SK-N-SH (cell line): Measurements from ENCODE around the gene TOR1AIP1. TPM values are rescaled to one million over a fixed set of nuclear protein-coding genes. Genes with fewer than 3 reads are reported as not detected.
"Not testable (repeated sequence)": the region's sequence is repeated elsewhere in the genome, so short reads cannot be mapped to it uniquely, and the experiment has no call there.

ENCODE experiments used
- CTCF ChIA-PET: fragments of 300-600, 350-600 bp; formaldehyde crosslinking; extraction: SDS; loops from one replicate; lab custom pipeline; 2021; lab: Yijun Ruan, JAX
- POLR2A ChIA-PET: fragments of 350-600 bp; sonication (Branson Sonifier 250); formaldehyde crosslinking; extraction: SDS; loops from one replicate; lab custom pipeline; 2020; ENCODE audit warnings: antibody characterized with exemption, inconsistent platforms; lab: Yijun Ruan, JAX
- DNase-seq: peaks from one replicate; pipeline ENCODE4 v3.0.0; 2012
- H2AFZ ChIP-seq: fragments of 200-600 bp; sonication (generic); 2 replicates; pipeline ENCODE4 v1.8.1; 2016; ENCODE audit warnings: antibody characterized with exemption, mild to moderate bottlenecking, low read depth
- H3F3A ChIP-seq: fragments of 200-600 bp; sonication (generic); replicated peaks from 2 replicates; pipeline ENCODE3; 2016; ENCODE audit warnings: antibody characterized with exemption, mild to moderate bottlenecking; ENCODE audit not compliant: insufficient read depth
- H3K27ac ChIP-seq, 2 experiments: fragments of 200-500 bp in 1 of 2; fragments of 200-600 bp in 1 of 2; sonication (Bioruptor generic) in 1 of 2; sonication (generic), shearing (Covaris generic) in 1 of 2; 2 replicates each; pipeline versions ENCODE4 v1.5.1 to v1.6.1; 2014 to 2016; ENCODE audit warnings: low read depth in 2 of 2, inconsistent platforms in 1 of 2, low read length in 1 of 2, mild to moderate bottlenecking in 1 of 2, mixed read lengths in 1 of 2
- H3K27me3 ChIP-seq: fragments of 200-600 bp; sonication (generic), shearing (Covaris generic); 2 replicates; pipeline ENCODE4 v1.6.1; 2016; ENCODE audit warnings: mixed run types; ENCODE audit not compliant: insufficient read depth
- H3K36me3 ChIP-seq, 2 experiments: fragments of 200-500 bp in 1 of 2; fragments of 200-600 bp in 1 of 2; sonication (Bioruptor generic) in 1 of 2; sonication (generic) in 1 of 2; replicated peaks in 1 of 2; 2 replicates each; pipeline versions ENCODE3 to v1.5.1; 2014 to 2016; ENCODE audit warnings: low read length in 1 of 2, mild to moderate bottlenecking in 1 of 2; ENCODE audit not compliant: insufficient read depth in 2 of 2, control insufficient read depth in 1 of 2
- H3K4me1 ChIP-seq, 2 experiments: fragments of 200-500 bp in 1 of 2; fragments of 200-600 bp in 1 of 2; sonication (Bioruptor generic) in 1 of 2; sonication (generic), shearing (Covaris generic) in 1 of 2; 2 replicates each; pipeline versions ENCODE4 v1.5.1 to v1.6.1; 2014 to 2016; ENCODE audit warnings: low read depth in 1 of 2, low read length in 1 of 2, mixed run types in 1 of 2; ENCODE audit not compliant: insufficient read depth in 2 of 2, control insufficient read depth in 1 of 2
- H3K4me2 ChIP-seq: fragments of 200-600 bp; sonication (generic), shearing (Covaris generic); 2 replicates; pipeline ENCODE4 v1.6.1; 2017; ENCODE audit warnings: mixed run types
- H3K4me3 ChIP-seq, 2 experiments: fragments of 200-500 bp in 1 of 2; fragments of 200-600 bp in 1 of 2; sonication (Bioruptor generic) in 1 of 2; sonication (generic), shearing (Covaris generic) in 1 of 2; 2 replicates each; pipeline versions ENCODE4 v1.5.1 to v1.8.1; 2014 to 2016; ENCODE audit warnings: low read depth in 2 of 2, inconsistent platforms in 1 of 2, low read length in 1 of 2, mild to moderate bottlenecking in 1 of 2, mixed read lengths in 1 of 2, moderate library complexity in 1 of 2
- H3K79me2 ChIP-seq: fragments of 200-600 bp; sonication (generic); 2 replicates; pipeline ENCODE4 v1.8.1; 2017; ENCODE audit warnings: mild to moderate bottlenecking; ENCODE audit not compliant: insufficient read depth
- H3K9ac ChIP-seq: fragments of 200-600 bp; sonication (generic); 2 replicates; pipeline ENCODE4 v1.6.1; 2017; ENCODE audit warnings: mixed run types
- H3K9me2 ChIP-seq: fragments of 200-600 bp; sonication (generic); 2 replicates; pipeline ENCODE4 v1.6.1; 2017; ENCODE audit warnings: mixed run types
- H3K9me3 ChIP-seq: fragments of 200-600 bp; sonication (generic); 2 replicates; pipeline ENCODE4 v1.6.1; 2017; ENCODE audit warnings: mixed run types, mild to moderate bottlenecking, moderate library complexity
- H4K20me1 ChIP-seq: fragments of 200-600 bp; sonication (generic); 2 replicates; pipeline ENCODE4 v1.6.1; 2017; ENCODE audit warnings: mild to moderate bottlenecking, mixed run types; ENCODE audit not compliant: insufficient read depth
- EP300 ChIP-seq, 2 experiments: IDR thresholded peaks; 2 replicates each; pipeline versions ENCODE4 v1.4.0 to v1.6.1; 2012; ENCODE audit warnings: borderline replicate concordance in 1 of 2, low read depth in 1 of 2, low read length in 1 of 2
- GABPA ChIP-seq: IDR thresholded peaks from 2 replicates; pipeline ENCODE4 v1.4.0; 2012; ENCODE audit warnings: low read depth, mild to moderate bottlenecking
- GATA2 ChIP-seq: sonication (generic); formaldehyde crosslinking; IDR thresholded peaks from 2 replicates; pipeline ENCODE4 v1.5.0; 2020; ENCODE audit warnings: mild to moderate bottlenecking, missing genetic modification reagents
- MXI1 ChIP-seq: IDR thresholded peaks from 2 replicates; pipeline ENCODE4 v1.6.1; 2012; ENCODE audit warnings: mild to moderate bottlenecking, low read depth, low read length, improper control_type of control experiment
- NRF1 ChIP-seq: IDR thresholded peaks from 2 replicates; pipeline ENCODE4 v1.6.1; 2012; ENCODE audit warnings: low read depth, mild to moderate bottlenecking, low read length
- POLR2AphosphoS5 ChIP-seq: IDR thresholded peaks from 2 replicates; pipeline ENCODE4 v1.6.1; 2012; ENCODE audit warnings: low read depth, low read length
- RCOR1 ChIP-seq: fragments of 150-350 bp; IDR thresholded peaks from 2 replicates; pipeline ENCODE4 v1.6.1; 2017; ENCODE audit warnings: antibody characterized with exemption, low read length
- RFX5 ChIP-seq: IDR thresholded peaks from 2 replicates; pipeline ENCODE4 v1.6.1; 2012; ENCODE audit warnings: mild to moderate bottlenecking, improper control_type of control experiment, low read length
- RXRA ChIP-seq: IDR thresholded peaks from 2 replicates; pipeline ENCODE4 v1.4.0; 2012; ENCODE audit warnings: low read depth, mild to moderate bottlenecking, borderline replicate concordance
- SIN3A ChIP-seq: IDR thresholded peaks from 2 replicates; pipeline ENCODE4 v1.6.1; 2012; ENCODE audit warnings: low read depth, mild to moderate bottlenecking, low read length, moderate library complexity, borderline replicate concordance
- TCF12 ChIP-seq: IDR thresholded peaks from 2 replicates; pipeline ENCODE4 v1.4.0; 2012
- WGBS: methylation state at CpG from one replicate; pipeline ENCODE4 v1.1.6; 2017; ENCODE audit warnings: low lambda C conversion rate; 5-methylcytosine and 5-hydroxymethylcytosine counted together
- polyA plus RNA-seq, 3 experiments: library from polyadenylated mRNA; depleted of rRNA; stranded (reverse); fragments of >200 nt; gene quantifications; 2 replicates each; pipeline ENCODE4 v1.2.3, GENCODE V29; 2012
- TF ChIP-seq, protein P1 (sequence below): fragments of 150-350 bp; IDR thresholded peaks from 2 replicates; pipeline ENCODE4 v1.6.1; 2016; ENCODE audit warnings: mild to moderate bottlenecking, low read depth, low read length
- TF ChIP-seq, protein P2 (sequence below): IDR thresholded peaks from 2 replicates; pipeline ENCODE4 v1.4.0; 2012; ENCODE audit warnings: low read depth

The TOR1AIP1 gene
- polyA plus RNA-seq, 1 of the 3 experiments (the other 2 are of a cell fraction) = 11.8 TPM

DNA sequence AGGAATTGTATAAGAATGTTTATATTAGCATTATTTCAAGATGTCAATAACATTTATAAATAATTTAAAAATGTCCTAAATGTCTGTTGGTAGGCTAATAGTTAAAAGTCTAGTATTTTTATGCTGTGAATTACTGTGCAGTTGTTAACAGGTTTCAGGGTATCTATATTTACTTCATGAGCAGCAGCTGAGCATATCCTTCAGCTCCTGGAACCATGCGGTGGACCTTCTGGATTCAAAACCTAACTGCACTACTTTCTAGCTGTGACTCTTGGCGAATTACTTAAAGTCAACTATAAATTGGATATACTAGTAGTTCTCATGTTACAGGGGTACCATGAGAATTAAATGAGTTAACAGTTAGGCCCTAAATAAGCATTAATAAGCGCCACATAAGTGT, 76.3 kb downstream of the TOR1AIP1 start:
- Histone ChIP-seq H3K9me2 (no peaks in the 10 kb centered on the region), H3K27me3 (no peaks in the 10 kb centered on the region), H3K36me3 (no peaks in the 10 kb centered on the region), H3K9me3 (no peaks in the 10 kb centered on the region), H3K79me2 (peaks cover 85% of the 10 kb centered on the region), H3K9ac (no peak overlapping the region), H3K4me1 (peaks cover 0 to 17% of the 10 kb centered on the region in 2 experiments; a peak in 3 of 4 replicates), H3K4me3 (no peak overlapping the region), H3F3A (peaks cover 7% of the 10 kb centered on the region), H4K20me1 (peaks cover 24% of the 10 kb centered on the region), H3K4me2 (no peak overlapping the region), H3K27ac (no peak overlapping the region), H2AFZ (no peak overlapping the region)
- ChIA-PET CTCF (interaction anchor here (1.3 kb wide), 1 partner anchor 144 kb away, joined by 3 read pairs; no protein-coding TSS in a partner anchor), POLR2A (no interaction called here)
- no peak for DNase-seq
- WGBS = 98% methylated on average over 3 of the region's 3 CpGs
- no peak for TF ChIP-seq EP300 (IDR thresholded peaks at IDR 0.05; ENCODE audit: borderline replicate concordance in 1 of 2, low read depth in 1 of 2, low read length in 1 of 2)
- no peak for TF ChIP-seq SIN3A
- TF ChIP-seq POLR2AphosphoS5 = no peak
- TF ChIP-seq RFX5 = no peak
- no peak for TF ChIP-seq RCOR1
- no peak for TF ChIP-seq TCF12
- TF ChIP-seq, protein P1, sequence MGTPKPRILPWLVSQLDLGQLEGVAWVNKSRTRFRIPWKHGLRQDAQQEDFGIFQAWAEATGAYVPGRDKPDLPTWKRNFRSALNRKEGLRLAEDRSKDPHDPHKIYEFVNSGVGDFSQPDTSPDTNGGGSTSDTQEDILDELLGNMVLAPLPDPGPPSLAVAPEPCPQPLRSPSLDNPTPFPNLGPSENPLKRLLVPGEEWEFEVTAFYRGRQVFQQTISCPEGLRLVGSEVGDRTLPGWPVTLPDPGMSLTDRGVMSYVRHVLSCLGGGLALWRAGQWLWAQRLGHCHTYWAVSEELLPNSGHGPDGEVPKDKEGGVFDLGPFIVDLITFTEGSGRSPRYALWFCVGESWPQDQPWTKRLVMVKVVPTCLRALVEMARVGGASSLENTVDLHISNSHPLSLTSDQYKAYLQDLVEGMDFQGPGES = no peak
- no peak for TF ChIP-seq NRF1
- no peak for TF ChIP-seq GATA2 (CRISPR knock-in tag)
- no peak for TF ChIP-seq RXRA
- TF ChIP-seq, protein P2, sequence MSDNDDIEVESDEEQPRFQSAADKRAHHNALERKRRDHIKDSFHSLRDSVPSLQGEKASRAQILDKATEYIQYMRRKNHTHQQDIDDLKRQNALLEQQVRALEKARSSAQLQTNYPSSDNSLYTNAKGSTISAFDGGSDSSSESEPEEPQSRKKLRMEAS = no peak

DNA sequence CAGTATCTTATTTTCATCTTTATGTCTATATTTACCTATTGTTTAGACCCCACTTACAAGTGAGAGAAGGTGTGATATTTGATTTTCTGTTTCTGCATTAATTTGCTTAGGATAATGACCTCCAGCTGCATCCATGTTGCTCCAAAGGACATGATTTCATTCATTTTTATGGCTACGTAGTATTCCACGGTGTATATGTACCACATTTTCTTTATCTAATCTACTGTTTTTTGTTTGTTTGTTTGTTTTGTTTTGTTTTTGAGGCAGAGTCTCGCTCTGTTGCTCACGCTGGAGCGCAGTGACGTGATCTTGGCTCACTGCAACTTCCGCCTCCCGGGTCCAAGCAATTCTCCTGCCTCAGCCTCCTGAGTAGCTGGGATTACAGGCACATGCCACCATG, 80.1 kb downstream of the TOR1AIP1 start:
- H4K20me1 ChIP-seq = peaks cover 35% of the 10 kb centered on the region
- H3K9me3 ChIP-seq, H2AFZ ChIP-seq, H3K9ac ChIP-seq, POLR2A ChIA-PET, H3K9me2 ChIP-seq, DNase-seq, H3K4me3 ChIP-seq, H3F3A ChIP-seq, H3K4me2 ChIP-seq, H3K4me1 ChIP-seq, H3K27me3 ChIP-seq, CTCF ChIA-PET, H3K27ac ChIP-seq, H3K36me3 ChIP-seq: not testable (repeated sequence)
- peaks cover 98% of the 10 kb centered on the region for H3K79me2 ChIP-seq
- 99% methylated on average over 8 of the region's 8 CpGs for WGBS

DNA sequence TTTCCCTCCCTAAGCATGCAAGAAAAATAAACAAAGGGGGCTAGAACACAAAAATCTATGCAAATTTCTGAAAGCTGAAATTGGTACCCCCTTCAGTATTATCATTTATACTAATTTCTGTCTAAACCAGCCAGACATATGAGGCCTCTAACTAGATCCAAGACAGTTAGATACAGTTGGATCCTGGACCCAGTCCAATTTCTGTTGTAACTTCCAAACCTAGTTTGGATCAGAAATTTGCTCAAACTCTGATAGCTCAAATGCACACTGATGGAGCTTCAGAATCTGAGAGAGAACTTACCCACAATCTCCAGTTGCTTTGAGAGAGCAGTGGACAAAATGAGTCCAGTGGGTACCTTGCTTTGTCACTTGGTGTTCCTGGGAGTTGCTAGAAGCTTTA, 84.5 kb downstream of the TOR1AIP1 start:
- peaks cover 32% of the 10 kb centered on the region for H4K20me1 ChIP-seq
- no peak for DNase-seq

More for the DNA sequence above, 84.5 kb downstream of the TOR1AIP1 start:
- Histone ChIP-seq H3K27ac (no peak overlapping the region), H3K79me2 (peaks cover 100% of the 10 kb centered on the region), H3K9ac (no peak overlapping the region), H3K9me3 (no peaks in the 10 kb centered on the region), H3K36me3 (no peaks in the 10 kb centered on the region), H3K9me2 (no peaks in the 10 kb centered on the region), H3K27me3 (no peaks in the 10 kb centered on the region), H3K4me3 (no peak overlapping the region), H3K4me2 (no peak overlapping the region), H3F3A (no peaks in the 10 kb centered on the region), H3K4me1 (peaks cover 0 to 4% of the 10 kb centered on the region in 2 experiments; a peak in 2 of 4 replicates), H2AFZ (no peak overlapping the region)
- ChIA-PET CTCF (interaction anchor here (1.8 kb wide), 1 partner anchor 11 kb away, joined by 8 read pairs; the partner anchor contains the start of gene CEP350), POLR2A (no interaction called here)
- no peak for TF ChIP-seq MXI1
- TF ChIP-seq RCOR1 = no peak
- no peak for TF ChIP-seq GABPA
- TF ChIP-seq, protein P1 = no peak
